Smooth muscle cell (in vitro differentiated cells): ENCODE results near the gene THRSP. TPM values are rescaled to one million over a fixed set of nuclear protein-coding genes. Genes with fewer than 3 reads are reported as not detected.
"Not testable (repeated sequence)": the region's sequence is repeated elsewhere in the genome, so short reads cannot be mapped to it uniquely, and the experiment has no call there.

ENCODE experiments used
- DNase-seq: peaks from one replicate; lab custom pipeline; 2025; ENCODE audit not compliant: unreplicated experiment; lab: John Stamatoyannopoulos, UW
- H2AFZ ChIP-seq: fragments of 200-600 bp; sonication (generic); 2 replicates; pipeline ENCODE4 v1.6.0; 2016; ENCODE audit warnings: antibody characterized with exemption, low read depth, mild to moderate bottlenecking
- H3F3A ChIP-seq: fragments of 200-600 bp; sonication (generic); 2 replicates; pipeline ENCODE4 v1.6.0; 2017; ENCODE audit warnings: antibody characterized with exemption, low read depth
- H3K27ac ChIP-seq: fragments of 200-600 bp; sonication (generic); 2 replicates; pipeline ENCODE4 v1.5.1; 2016; ENCODE audit warnings: low read depth, mild to moderate bottlenecking
- H3K27me3 ChIP-seq: fragments of 200-600 bp; sonication (generic); 2 replicates; pipeline ENCODE4 v1.6.1; 2016; ENCODE audit warnings: low read depth, mild to moderate bottlenecking
- H3K36me3 ChIP-seq: fragments of 200-600 bp; sonication (generic); 2 replicates; pipeline ENCODE4 v1.5.1; 2016; ENCODE audit warnings: low read depth
- H3K4me1 ChIP-seq: fragments of 200-600 bp; sonication (generic); 2 replicates; pipeline ENCODE4 v1.5.1; 2016; ENCODE audit warnings: low read depth
- H3K4me2 ChIP-seq: fragments of 200-600 bp; sonication (generic); 2 replicates; pipeline ENCODE4 v1.6.0; 2016; ENCODE audit warnings: mild to moderate bottlenecking
- H3K4me3 ChIP-seq: fragments of 200-600 bp; sonication (generic); 2 replicates; pipeline ENCODE4 v1.5.1; 2016; ENCODE audit warnings: mild to moderate bottlenecking
- H3K79me2 ChIP-seq: fragments of 200-600 bp; sonication (generic); 2 replicates; pipeline ENCODE4 v1.6.0; 2016; ENCODE audit warnings: low read depth, mild to moderate bottlenecking
- H3K9ac ChIP-seq: fragments of 200-600 bp; sonication (generic); 2 replicates; pipeline ENCODE4 v1.6.0; 2016; ENCODE audit warnings: low read depth
- H3K9me3 ChIP-seq: fragments of 200-600 bp; sonication (generic); replicated peaks from 2 replicates; pipeline ENCODE4 v1.5.1; 2016; ENCODE audit warnings: low read depth
- H4K20me1 ChIP-seq: fragments of 200-600 bp; sonication (generic); 2 replicates; pipeline ENCODE4 v1.6.0; 2016; ENCODE audit warnings: low read depth
- WGBS: methylation state at CpG from one replicate; pipeline ENCODE4 v1.1.7; 2016; ENCODE audit warnings: low lambda C conversion rate; 5-methylcytosine and 5-hydroxymethylcytosine counted together
- polyA plus RNA-seq: library from polyadenylated mRNA; unstranded; fragments of >200 nt; fragmentation: Nextera tagmentation; extraction: Ambion mirVana; gene quantifications from 2 replicates; pipeline ENCODE4 v1.2.1, GENCODE V29; 2016
- total RNA-seq: library from RNA; depleted of rRNA; stranded (reverse); fragments of >200 nt; gene quantifications from 2 replicates; pipeline ENCODE4 v1.2.3, GENCODE V29; 2014
- TF ChIP-seq, protein P1 (sequence below): fragments of 200-600 bp; sonication (generic); IDR thresholded peaks from 2 replicates; pipeline ENCODE4 v1.5.1; 2017; ENCODE audit warnings: borderline replicate concordance, mild to moderate bottlenecking, antibody characterized with exemption; ENCODE audit not compliant: insufficient read depth, poor library complexity, severe bottlenecking

The THRSP gene
- total and polyA plus RNA-seq, 2 experiments from 2014 or later: not detected

DNA sequence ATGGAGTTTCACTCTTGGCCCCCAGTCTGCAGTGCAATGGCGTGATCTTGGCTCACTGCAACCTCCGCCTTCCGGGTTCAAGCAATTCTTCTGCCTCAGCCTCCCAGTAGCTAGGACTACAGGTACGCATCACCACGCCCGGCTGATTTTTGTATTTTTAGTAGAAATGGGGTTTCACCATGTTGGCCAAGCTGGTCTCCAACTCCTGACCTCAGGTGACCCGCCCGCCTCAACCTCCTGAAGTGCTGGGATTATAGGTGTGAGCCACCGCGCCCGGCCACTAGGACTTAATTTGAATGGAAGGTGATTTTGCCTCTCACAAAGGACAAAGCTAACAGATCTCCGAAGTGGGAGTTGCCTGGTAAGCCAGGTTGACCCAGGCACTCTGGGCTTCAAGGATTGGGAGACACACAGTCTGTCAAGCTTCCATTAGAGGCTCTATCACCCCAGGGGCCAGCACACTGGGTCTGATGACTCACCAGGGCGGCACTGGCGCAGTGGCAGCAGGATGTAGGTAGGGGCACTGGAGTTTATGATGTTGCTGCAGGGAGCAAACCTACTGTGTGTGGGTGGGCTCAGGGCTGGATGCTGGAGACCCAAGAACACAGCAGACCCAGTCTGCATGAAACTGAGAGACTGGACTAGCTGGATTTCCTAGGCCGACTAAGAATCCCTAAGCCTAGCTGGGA lies 22.8 kb upstream of the THRSP start:
- Histone ChIP-seq H3K27me3 (no peaks in the 10 kb centered on the region), H3K79me2 (no peaks in the 10 kb centered on the region), H3K9me3 (no peaks in the 10 kb centered on the region), H3K4me3 (no peak overlapping the region), H3K4me1 (peaks cover 6% of the 10 kb centered on the region), H3K27ac (peak overlapping the region; percentile 99), H2AFZ (no peak overlapping the region), H3K4me2 (peak overlapping the region; percentile 84), H4K20me1 (no peaks in the 10 kb centered on the region), H3K9ac (no peak overlapping the region), H3K36me3 (no peaks in the 10 kb centered on the region), H3F3A (no peaks in the 10 kb centered on the region)
- TF ChIP-seq, protein P1, sequence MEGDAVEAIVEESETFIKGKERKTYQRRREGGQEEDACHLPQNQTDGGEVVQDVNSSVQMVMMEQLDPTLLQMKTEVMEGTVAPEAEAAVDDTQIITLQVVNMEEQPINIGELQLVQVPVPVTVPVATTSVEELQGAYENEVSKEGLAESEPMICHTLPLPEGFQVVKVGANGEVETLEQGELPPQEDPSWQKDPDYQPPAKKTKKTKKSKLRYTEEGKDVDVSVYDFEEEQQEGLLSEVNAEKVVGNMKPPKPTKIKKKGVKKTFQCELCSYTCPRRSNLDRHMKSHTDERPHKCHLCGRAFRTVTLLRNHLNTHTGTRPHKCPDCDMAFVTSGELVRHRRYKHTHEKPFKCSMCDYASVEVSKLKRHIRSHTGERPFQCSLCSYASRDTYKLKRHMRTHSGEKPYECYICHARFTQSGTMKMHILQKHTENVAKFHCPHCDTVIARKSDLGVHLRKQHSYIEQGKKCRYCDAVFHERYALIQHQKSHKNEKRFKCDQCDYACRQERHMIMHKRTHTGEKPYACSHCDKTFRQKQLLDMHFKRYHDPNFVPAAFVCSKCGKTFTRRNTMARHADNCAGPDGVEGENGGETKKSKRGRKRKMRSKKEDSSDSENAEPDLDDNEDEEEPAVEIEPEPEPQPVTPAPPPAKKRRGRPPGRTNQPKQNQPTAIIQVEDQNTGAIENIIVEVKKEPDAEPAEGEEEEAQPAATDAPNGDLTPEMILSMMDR: no peak
- DNase-seq: no peak
- 96% methylated on average over 15 of the region's 15 CpGs for WGBS

DNA sequence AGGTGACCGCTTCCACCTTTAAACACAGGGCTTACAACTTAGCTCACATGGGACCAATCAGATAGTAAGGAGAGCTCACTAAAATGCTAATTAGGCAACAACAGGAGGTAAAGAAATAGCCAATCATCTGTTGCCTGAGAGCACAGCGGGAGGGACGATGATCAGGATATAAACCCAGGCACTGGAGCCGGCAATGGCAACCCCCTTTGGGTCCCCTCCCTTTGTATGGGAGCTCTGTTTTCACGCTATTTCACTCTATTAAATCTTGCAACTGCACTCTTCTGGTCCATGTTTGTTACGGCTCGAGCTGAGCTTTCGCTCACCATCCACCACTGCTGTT lies 22.3 kb upstream of the THRSP start:
- not testable (repeated sequence) for H3K4me1 ChIP-seq, H2AFZ ChIP-seq, H4K20me1 ChIP-seq, H3K36me3 ChIP-seq, H3K4me2 ChIP-seq, H3K9ac ChIP-seq, H3K27me3 ChIP-seq, H3K9me3 ChIP-seq, H3F3A ChIP-seq, H3K79me2 ChIP-seq, H3K4me3 ChIP-seq, H3K27ac ChIP-seq, DNase-seq
- WGBS: 96% methylated on average over 8 of the region's 8 CpGs

DNA sequence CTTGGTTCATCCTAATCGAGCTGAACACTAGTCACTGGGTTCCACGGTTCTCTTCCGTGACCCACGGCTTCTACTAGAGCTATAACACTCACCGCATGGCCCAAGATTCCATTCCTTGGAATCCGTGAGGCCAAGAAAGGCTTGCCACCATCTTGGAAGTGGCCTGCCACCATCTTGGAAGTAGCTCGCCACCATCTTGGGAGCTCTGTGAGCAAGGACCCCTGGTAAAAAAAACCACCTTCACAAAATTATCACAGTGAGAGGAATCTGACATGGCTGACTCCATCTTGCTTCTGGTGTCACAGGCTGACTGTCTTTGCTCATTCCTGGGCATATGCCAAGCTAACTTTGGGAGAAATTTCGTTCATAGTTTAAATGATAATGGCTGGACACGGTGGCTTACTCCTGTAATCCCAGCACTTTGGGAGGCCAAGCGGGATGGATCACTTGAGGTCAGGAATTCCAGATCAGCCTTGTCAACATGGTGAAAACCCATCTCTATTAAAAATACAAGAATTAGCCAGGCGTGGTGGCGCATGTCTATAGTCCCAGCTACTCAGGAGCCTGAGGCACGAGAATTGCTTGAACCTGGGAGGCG lies 21.7 kb upstream of the THRSP start:
- no peak for DNase-seq
- Histone ChIP-seq H3K9ac (no peak overlapping the region), H3K27me3 (no peaks in the 10 kb centered on the region), H3K9me3 (no peaks in the 10 kb centered on the region), H3K4me3 (no peak overlapping the region), H3K79me2 (no peaks in the 10 kb centered on the region), H2AFZ (no peak overlapping the region), H4K20me1 (no peaks in the 10 kb centered on the region), H3K4me1 (peaks cover 6% of the 10 kb centered on the region), H3F3A (no peaks in the 10 kb centered on the region), H3K4me2 (no peak overlapping the region), H3K27ac (no peak overlapping the region), H3K36me3 (no peaks in the 10 kb centered on the region)
- WGBS: 96% methylated on average over 14 of the region's 14 CpGs
- TF ChIP-seq, protein P1: no peak

DNA sequence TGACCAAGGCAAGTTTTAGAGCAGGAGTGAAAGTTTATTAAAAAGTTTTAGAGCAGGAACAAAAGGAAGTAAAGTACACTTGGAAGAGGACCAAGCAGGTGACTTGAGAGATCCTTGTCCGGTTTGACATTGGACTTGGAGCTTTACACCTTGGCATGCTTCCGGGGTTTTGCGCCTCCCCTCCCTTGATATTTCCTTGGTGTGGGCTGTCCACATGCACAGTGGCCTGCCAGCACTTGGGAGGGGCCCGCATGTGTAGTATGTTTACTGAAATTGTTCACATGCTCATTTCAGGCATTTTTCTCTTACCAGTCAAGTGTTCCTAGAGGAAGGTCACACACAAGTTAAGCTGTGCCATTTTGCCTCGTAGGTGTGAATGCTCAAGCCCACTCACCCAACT lies 19.0 kb upstream of the THRSP start:
- WGBS: 92% methylated on average over 5 of the region's 5 CpGs
- no peak for DNase-seq

More for the DNA sequence above, 19.0 kb upstream of the THRSP start:
- Histone ChIP-seq H3K9ac (no peak overlapping the region), H2AFZ (no peak overlapping the region), H4K20me1 (no peaks in the 10 kb centered on the region), H3K27me3 (no peaks in the 10 kb centered on the region), H3K4me3 (no peak overlapping the region), H3K4me1 (peaks cover 6% of the 10 kb centered on the region), H3K4me2 (no peak overlapping the region), H3K27ac (no peak overlapping the region), H3F3A (no peaks in the 10 kb centered on the region), H3K36me3 (no peaks in the 10 kb centered on the region), H3K9me3 (no peaks in the 10 kb centered on the region), H3K79me2 (no peaks in the 10 kb centered on the region)
- TF ChIP-seq, protein P1: no peak
